ENCODE measurements around the gene ZSCAN1.
A peak's percentile ranks its signal among the peaks of the same experiment; 100 is the strongest.

The ZSCAN1 gene

DNA sequence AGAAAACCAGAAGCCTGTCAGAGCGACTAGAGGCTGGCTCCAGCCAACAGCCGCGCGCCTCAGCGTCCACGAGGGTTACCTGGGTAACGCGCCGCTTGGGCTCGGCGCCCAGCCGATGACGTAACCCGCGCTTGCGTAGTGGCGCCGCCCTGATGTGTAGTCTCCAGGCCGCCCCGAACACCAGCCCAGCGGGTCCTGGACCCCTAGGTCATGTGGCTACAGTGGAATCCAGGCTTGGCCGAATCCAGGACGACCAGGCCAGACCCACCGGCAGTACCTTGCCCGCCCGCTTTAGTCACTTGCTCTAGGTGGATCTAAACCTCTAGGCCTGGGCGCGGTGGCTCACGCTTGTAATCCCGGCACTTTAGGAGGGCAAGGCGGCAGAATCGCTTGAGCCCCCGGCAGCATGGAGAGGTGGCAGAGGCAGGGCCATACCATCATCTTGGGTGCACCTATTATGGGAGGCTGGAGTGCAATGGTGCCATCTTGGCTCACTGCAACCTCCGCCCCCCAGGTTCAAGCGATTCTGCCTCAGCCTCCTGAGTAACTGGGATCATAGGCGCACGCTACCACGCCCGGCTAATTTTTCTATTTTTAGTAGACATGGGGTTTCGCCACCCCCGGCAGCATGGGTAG, 24.0 kb upstream of the ZSCAN1 start:
- peak overlapping the region in 1 of 2 donors; percentile 48 for H3K4me3 ChIP-seq
- H3K27ac ChIP-seq = peak overlapping the region in 1 of 2 donors; percentile 22
- peak; percentile 67 to 74 for DNase-seq
- H3K9me3 ChIP-seq = peaks cover 9 to 95% (median 87%) of the 10 kb centered on the region in 3 donors
- TF ChIP-seq, protein P1, sequence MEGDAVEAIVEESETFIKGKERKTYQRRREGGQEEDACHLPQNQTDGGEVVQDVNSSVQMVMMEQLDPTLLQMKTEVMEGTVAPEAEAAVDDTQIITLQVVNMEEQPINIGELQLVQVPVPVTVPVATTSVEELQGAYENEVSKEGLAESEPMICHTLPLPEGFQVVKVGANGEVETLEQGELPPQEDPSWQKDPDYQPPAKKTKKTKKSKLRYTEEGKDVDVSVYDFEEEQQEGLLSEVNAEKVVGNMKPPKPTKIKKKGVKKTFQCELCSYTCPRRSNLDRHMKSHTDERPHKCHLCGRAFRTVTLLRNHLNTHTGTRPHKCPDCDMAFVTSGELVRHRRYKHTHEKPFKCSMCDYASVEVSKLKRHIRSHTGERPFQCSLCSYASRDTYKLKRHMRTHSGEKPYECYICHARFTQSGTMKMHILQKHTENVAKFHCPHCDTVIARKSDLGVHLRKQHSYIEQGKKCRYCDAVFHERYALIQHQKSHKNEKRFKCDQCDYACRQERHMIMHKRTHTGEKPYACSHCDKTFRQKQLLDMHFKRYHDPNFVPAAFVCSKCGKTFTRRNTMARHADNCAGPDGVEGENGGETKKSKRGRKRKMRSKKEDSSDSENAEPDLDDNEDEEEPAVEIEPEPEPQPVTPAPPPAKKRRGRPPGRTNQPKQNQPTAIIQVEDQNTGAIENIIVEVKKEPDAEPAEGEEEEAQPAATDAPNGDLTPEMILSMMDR (IDR thresholded peaks at IDR 0.05) = no peak
- peaks cover 28 to 53% (median 37%) of the 10 kb centered on the region in 3 donors for H3K36me3 ChIP-seq
- intact Hi-C loops (cut with DNase I; ENCODE audit: low total_unique reads) = no loop called here
- H3K27me3 ChIP-seq = no peaks in the 10 kb centered on the region
- no peaks in the 10 kb centered on the region for H3K4me1 ChIP-seq

DNA sequence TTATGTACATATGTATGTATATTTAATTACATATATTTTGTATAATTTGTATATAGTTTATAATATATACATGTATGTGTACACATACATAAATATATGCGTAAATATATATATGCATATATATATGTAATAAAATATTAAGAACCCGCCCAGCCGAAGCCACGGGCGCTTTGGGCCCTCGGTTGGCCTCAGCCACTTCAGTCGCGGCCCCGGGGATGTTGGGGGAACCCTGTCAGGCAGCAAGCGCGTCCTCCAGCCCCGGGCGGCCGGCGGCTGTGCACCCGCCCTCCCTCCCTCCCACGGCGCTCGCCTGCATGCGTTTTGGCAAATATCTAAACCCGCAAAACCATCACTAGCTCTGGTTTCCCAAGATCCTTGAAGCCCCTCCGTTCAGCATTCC, 23.3 kb upstream of the ZSCAN1 start:
- no peak overlapping the region for H3K4me3 ChIP-seq

DNA sequence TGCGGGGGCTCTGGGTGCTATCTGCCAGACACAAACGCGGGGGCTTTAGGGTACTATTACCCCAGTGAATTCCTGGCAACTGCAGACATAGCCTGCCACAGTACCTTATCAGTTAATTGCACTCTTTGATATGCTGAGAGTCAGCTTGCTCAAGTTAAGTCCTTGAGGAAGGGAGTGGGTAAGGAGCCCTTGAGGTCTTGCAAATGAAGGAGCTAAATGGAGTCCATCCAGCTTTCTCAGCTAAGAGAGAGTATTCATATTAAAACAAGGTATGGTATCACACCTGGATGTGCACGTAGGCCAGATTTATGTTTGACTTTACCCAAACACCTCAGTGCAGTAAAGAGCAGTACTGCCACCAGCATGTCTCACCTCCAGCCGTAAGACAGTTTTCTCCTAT, 19.7 kb upstream of the ZSCAN1 start:
- Histone ChIP-seq H3K9me3 (peaks cover 5 to 64% (median 44%) of the 10 kb centered on the region in 3 donors), H3K27me3 (peaks cover 0 to 3% of the 10 kb centered on the region in 2 donors), H3K27ac (no peak overlapping the region), H3K4me3 (no peak overlapping the region), H3K4me1 (no peaks in the 10 kb centered on the region), H3K36me3 (peaks cover 0 to 17% (median 9%) of the 10 kb centered on the region in 3 donors)
- TF ChIP-seq, protein P1 (IDR thresholded peaks at IDR 0.05) = no peak
- intact Hi-C loops (cut with DNase I; ENCODE audit: low total_unique reads) = no loop called here
- no peak for DNase-seq

More for the DNA sequence above, 23.3 kb upstream of the ZSCAN1 start:
- DNase-seq = no peak
- H3K27ac ChIP-seq = no peak overlapping the region
- intact Hi-C loops (cut with DNase I; ENCODE audit: low total_unique reads) = no loop called here
- H3K9me3 ChIP-seq = peaks cover 9 to 93% (median 79%) of the 10 kb centered on the region in 3 donors
- peaks cover 21 to 45% (median 29%) of the 10 kb centered on the region in 3 donors for H3K36me3 ChIP-seq
- TF ChIP-seq, protein P1 (IDR thresholded peaks at IDR 0.05) = no peak
- H3K4me1 ChIP-seq = no peaks in the 10 kb centered on the region
- no peaks in the 10 kb centered on the region for H3K27me3 ChIP-seq

DNA sequence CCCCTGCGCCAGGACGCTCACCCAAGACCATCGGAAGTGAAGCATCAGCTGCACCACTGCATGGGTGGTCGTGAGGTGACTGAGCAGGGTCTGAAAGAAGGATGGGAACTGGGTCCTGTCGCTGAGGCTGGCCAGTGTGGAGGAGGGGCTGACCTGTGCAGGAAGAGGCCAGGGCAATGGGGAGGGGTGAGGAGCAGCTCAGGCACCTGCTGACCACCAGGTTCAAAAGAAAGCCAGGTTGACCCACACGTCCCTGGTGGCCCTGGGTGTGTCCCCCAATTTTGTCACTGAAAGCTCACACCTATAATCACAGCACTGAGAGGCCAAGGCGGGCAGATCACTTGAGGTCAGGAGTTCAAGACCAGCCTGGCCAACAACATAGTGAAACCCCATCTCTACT, 13.7 kb upstream of the ZSCAN1 start:
- Histone ChIP-seq H3K27me3 (peaks cover 0 to 3% of the 10 kb centered on the region in 2 donors), H3K27ac (no peak overlapping the region), H3K36me3 (peaks cover 0 to 2% (median 0%) of the 10 kb centered on the region in 3 donors), H3K9me3 (peaks cover 0 to 11% (median 0%) of the 10 kb centered on the region in 3 donors), H3K4me3 (no peak overlapping the region), H3K4me1 (no peaks in the 10 kb centered on the region)
- peak in 1 of 2 donors; percentile 62 for DNase-seq
- TF ChIP-seq, protein P1 (IDR thresholded peaks at IDR 0.05) = no peak
- intact Hi-C loops (cut with DNase I; ENCODE audit: low total_unique reads) = no loop called here

DNA sequence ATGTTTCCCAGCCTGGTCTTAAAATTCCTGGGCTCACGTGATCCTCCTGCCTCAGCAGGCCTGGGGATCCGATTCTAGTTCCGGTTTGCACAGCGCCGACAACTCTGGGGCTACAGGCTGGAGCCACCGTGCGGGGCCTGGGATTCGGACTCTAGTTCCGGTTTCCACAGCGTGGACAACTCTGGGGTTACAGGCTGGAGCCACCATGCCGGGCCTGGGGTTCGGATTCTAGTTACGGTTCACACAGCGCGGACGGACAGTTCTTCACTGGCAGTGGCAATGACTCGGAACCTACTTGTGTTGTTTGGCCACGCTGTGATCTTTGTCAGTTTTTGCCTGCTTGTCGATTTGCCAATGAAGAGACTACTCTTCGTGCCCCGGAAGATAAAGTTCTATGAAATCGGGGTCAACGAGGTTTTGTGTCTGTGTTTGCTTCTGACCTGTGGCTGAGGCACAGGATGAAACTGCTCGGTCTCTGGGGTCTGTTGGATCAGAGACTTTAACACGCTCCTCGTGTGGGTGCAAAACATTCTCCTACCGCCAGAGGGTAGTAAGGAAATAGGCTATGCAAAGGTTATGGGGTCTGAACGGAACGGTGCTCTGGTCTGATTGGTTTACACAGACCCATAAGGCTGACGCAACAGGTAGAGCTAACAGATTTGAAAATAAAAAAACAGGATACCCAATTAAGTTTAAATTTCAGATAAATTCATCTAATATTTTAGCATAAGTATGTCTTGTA, 12.1 kb upstream of the ZSCAN1 start:
- Histone ChIP-seq H3K36me3 (peaks cover 0 to 4% (median 0%) of the 10 kb centered on the region in 3 donors), H3K27me3 (peaks cover 0 to 3% of the 10 kb centered on the region in 2 donors), H3K4me1 (no peaks in the 10 kb centered on the region), H3K9me3 (peaks cover 0 to 5% (median 0%) of the 10 kb centered on the region in 3 donors), H3K27ac (no peak overlapping the region), H3K4me3 (no peak overlapping the region)
- TF ChIP-seq, protein P1 (IDR thresholded peaks at IDR 0.05) = peak; percentile 60 to 75
- peak in 1 of 2 donors; percentile 50 for DNase-seq
- intact Hi-C loops (cut with DNase I; ENCODE audit: low total_unique reads) = loop anchor here (1.0 kb wide), 1 partner anchor 133 kb away; no protein-coding TSS in a partner anchor

Data from tibial artery (tissue), 4 donors.